ENCODE measurements around the gene CDC34.

The CDC34 gene

GRCh38 chr19:524062-524674 lies 7.4 kb upstream of the CDC34 start:
- DNase-seq: no peak

GRCh38 chr19:525029-525428 lies 6.5 kb upstream of the CDC34 start:
- DNase-seq: no peak

GRCh38 chr19:525857-526419 lies 5.6 kb upstream of the CDC34 start:
- DNase-seq: no peak

GRCh38 chr19:530134-531008 lies 1.2 kb upstream of the CDC34 start:
- DNase-seq: no peak

- DNase-seq: peak; percentile 86
Observed at GRCh38 chr19:531009-531752, 379 bp upstream of the CDC34 start.

GRCh38 chr19:532561-533363 lies 1.2 kb downstream of the CDC34 start:
- DNase-seq: peak; percentile 71

- no peak for DNase-seq
Observed at GRCh38 chr19:533364-534058, 2.0 kb downstream of the CDC34 start.

GRCh38 chr19:534088-534487 lies 2.5 kb downstream of the CDC34 start:
- DNase-seq: no peak

GRCh38 chr19:535017-535835 lies 3.7 kb downstream of the CDC34 start:
- no peak for DNase-seq

- no peak for DNase-seq
Observed at GRCh38 chr19:536031-536880, 4.7 kb downstream of the CDC34 start.

- no peak for DNase-seq
Observed at GRCh38 chr19:536881-537404, 5.4 kb downstream of the CDC34 start.

- no peak for DNase-seq
Observed at GRCh38 chr19:538641-539428, 7.3 kb downstream of the CDC34 start.

- no peak for DNase-seq
Observed at GRCh38 chr19:539429-540030, 8.0 kb downstream of the CDC34 start.

- DNase-seq: no peak
Observed at GRCh38 chr19:540867-541637, 9.5 kb downstream of the CDC34 start.

- DNase-seq: no peak
Observed at GRCh38 chr19:541699-542098, 10.1 kb downstream of the CDC34 start.

GRCh38 chr19:542173-542866 lies 10.8 kb downstream of the CDC34 start:
- no peak for DNase-seq

All from NCI-H1105 (cell line).